Body of pancreas (tissue), 4 donors: ENCODE results near the gene KIAA2012. TPM values are rescaled to one million over a fixed set of nuclear protein-coding genes. Genes with fewer than 3 reads are reported as not detected.

Source experiments
- ATAC-seq: fragments of 150-250 bp; one replicate; pipeline ENCODE4 v1.9.1; 2016
- DNase-seq, 4 donors: peaks; one replicate each; pipeline ENCODE4 v3.0.0-alpha.2; 2019
- H3K27ac ChIP-seq, 4 donors: fragments of 200-600 bp; sonication (generic); 1 replicate in 3 of 4; 2 replicates in 1 of 4; pipeline versions ENCODE4 v1.5.1 to v1.6.1; 2016 to 2019; ENCODE audit warnings: mild to moderate bottlenecking in 1 of 4, mixed read lengths in 1 of 4, moderate library complexity in 1 of 4
- H3K27me3 ChIP-seq, 2 donors: fragments of 200-600 bp; sonication (generic); one replicate each; pipeline ENCODE4 v1.6.0; 2016; ENCODE audit warnings: mild to moderate bottlenecking in 1 of 2
- H3K36me3 ChIP-seq, 2 donors: fragments of 200-600 bp; sonication (generic); replicated peaks in 1 of 2; 2 replicates each; pipeline ENCODE4 v1.5.1; 2016; ENCODE audit warnings: low read depth in 2 of 2; ENCODE audit not compliant: insufficient read depth in 1 of 2
- H3K4me1 ChIP-seq: fragments of 200-600 bp; sonication (generic); one replicate; pipeline ENCODE4 v1.6.0; 2016
- H3K4me3 ChIP-seq, 2 donors: fragments of 200-600 bp; sonication (generic); 1 replicate in 1 of 2; 2 replicates in 1 of 2; pipeline ENCODE4 v1.5.1; 2016 to 2019
- H3K9me3 ChIP-seq, 3 donors: fragments of 200-600 bp; sonication (generic); 1 replicate in 2 of 3; 2 replicates in 1 of 3; pipeline ENCODE4 v1.5.1; 2016
- CTCF ChIP-seq, 7 experiments: fragments of 450-650 bp in 4 of 7; fragments of 200-600 bp in 3 of 7; sonication (generic) in 3 of 7; IDR thresholded peaks; one replicate each; pipeline ENCODE4 v1.5.1; 2016 to 2019; ENCODE audit warnings: antibody characterized with exemption in 7 of 7
- POLR2A ChIP-seq, 3 donors: fragments of 450-650 bp; IDR thresholded peaks; one replicate each; pipeline ENCODE4 v1.6.1; 2016; ENCODE audit warnings: antibody characterized with exemption in 3 of 3, mild to moderate bottlenecking in 2 of 3
- WGBS, 2 donors: methylation state at CpG; one replicate each; pipeline ENCODE4 v1.1.5; 2017; 5-methylcytosine and 5-hydroxymethylcytosine counted together
- intact Hi-C: fragments of 100-400 bp; cut with DNase I; formaldehyde crosslinking; loops from one replicate; pipeline ENCODE4 v1.15.1; 2023
- total RNA-seq, 2 donors: library from RNA; depleted of rRNA; stranded (reverse); fragments of >200 nt; gene quantifications; one replicate each; pipeline ENCODE4 v1.1.0, GENCODE V29; 2016

The KIAA2012 gene
- total RNA-seq, 2 donors from 2014 or later = not detected

GRCh38 chr2:202203348-202203747 lies 130.3 kb downstream of the KIAA2012 start:
- WGBS, 2 donors = 92 to 93% methylated on average over 5 of the region's 5 CpGs

GRCh38 chr2:202204855-202205254 lies 131.8 kb downstream of the KIAA2012 start:
- TF ChIP-seq CTCF (IDR thresholded peaks at IDR 0.05) (no peak), POLR2A (IDR thresholded peaks at IDR 0.05) (no peak)
- H3K4me3 ChIP-seq = no peak overlapping the region
- no peaks in the 10 kb centered on the region for H3K9me3 ChIP-seq
- WGBS, 2 donors = 83 to 87% methylated on average over 2 of the region's 2 CpGs
- H3K27me3 ChIP-seq = no peaks in the 10 kb centered on the region
- peaks cover 0 to 2% of the 10 kb centered on the region in 2 donors for H3K36me3 ChIP-seq
- H3K4me1 ChIP-seq = no peaks in the 10 kb centered on the region
- ATAC-seq (no peak), DNase-seq (no peak)
- intact Hi-C loops = no loop called here
- no peak overlapping the region for H3K27ac ChIP-seq

More at GRCh38 chr2:202203348-202203747, 130.3 kb downstream of the KIAA2012 start:
- Histone ChIP-seq H3K27me3 (no peaks in the 10 kb centered on the region), H3K4me1 (no peaks in the 10 kb centered on the region), H3K27ac (no peak overlapping the region), H3K9me3 (no peaks in the 10 kb centered on the region), H3K4me3 (no peak overlapping the region), H3K36me3 (peaks cover 0 to 2% of the 10 kb centered on the region in 2 donors)
- TF ChIP-seq CTCF (IDR thresholded peaks at IDR 0.05) = no peak
- TF ChIP-seq POLR2A (IDR thresholded peaks at IDR 0.05) = no peak
- DNase-seq (no peak), ATAC-seq (no peak)
- intact Hi-C loops = no loop called here

- Histone ChIP-seq H3K4me1 (no peaks in the 10 kb centered on the region), H3K27me3 (no peaks in the 10 kb centered on the region), H3K36me3 (peaks cover 0 to 3% of the 10 kb centered on the region in 2 donors), H3K9me3 (no peaks in the 10 kb centered on the region), H3K4me3 (no peak overlapping the region), H3K27ac (no peak overlapping the region)
- intact Hi-C loops = no loop called here
- no peak for DNase-seq
- no peak for TF ChIP-seq CTCF (IDR thresholded peaks at IDR 0.05)
- TF ChIP-seq POLR2A (IDR thresholded peaks at IDR 0.05) = no peak
- ATAC-seq = no peak
Observed at GRCh38 chr2:202208526-202208925, 135.5 kb downstream of the KIAA2012 start.

GRCh38 chr2:202215179-202215578 lies 142.1 kb downstream of the KIAA2012 start:
- intact Hi-C loops = no loop called here
- no peak for DNase-seq
- H3K27me3 ChIP-seq = no peaks in the 10 kb centered on the region
- H3K9me3 ChIP-seq = no peaks in the 10 kb centered on the region
- H3K4me3 ChIP-seq = no peak overlapping the region
- H3K36me3 ChIP-seq = peaks cover 0 to 2% of the 10 kb centered on the region in 2 donors
- H3K4me1 ChIP-seq = no peaks in the 10 kb centered on the region
- WGBS, 2 donors = 94 to 100% methylated on average over 1 of the region's 1 CpG
- TF ChIP-seq POLR2A (IDR thresholded peaks at IDR 0.05) = no peak
- no peak for TF ChIP-seq CTCF (IDR thresholded peaks at IDR 0.05)
- no peak overlapping the region for H3K27ac ChIP-seq
- no peak for ATAC-seq

GRCh38 chr2:202221873-202222272 lies 148.8 kb downstream of the KIAA2012 start:
- intact Hi-C loops = no loop called here
- DNase-seq (no peak), ATAC-seq (no peak)
- H3K4me1 ChIP-seq = no peaks in the 10 kb centered on the region
- no peak overlapping the region for H3K27ac ChIP-seq
- no peak overlapping the region for H3K4me3 ChIP-seq
- no peaks in the 10 kb centered on the region for H3K9me3 ChIP-seq
- H3K27me3 ChIP-seq = no peaks in the 10 kb centered on the region
- 71 to 95% methylated on average over 1 of the region's 1 CpG for WGBS, 2 donors
- no peak for TF ChIP-seq POLR2A (IDR thresholded peaks at IDR 0.05)
- no peak for TF ChIP-seq CTCF (IDR thresholded peaks at IDR 0.05)
- no peaks in the 10 kb centered on the region for H3K36me3 ChIP-seq
